Gastrocnemius medialis (tissue), 4 donors: ENCODE results near the gene SMIM38.

ENCODE experiments used
- CTCF ChIP-seq, 5 experiments: fragments of 450-650 bp in 3 of 5; fragments of 200-600 bp in 2 of 5; sonication (generic) in 2 of 5; IDR thresholded peaks in 4 of 5; conservative IDR thresholded peaks in 1 of 5; 1 replicate in 4 of 5; 2 replicates in 1 of 5; pipeline ENCODE4 v1.5.1; 2016 to 2019; ENCODE audit warnings: antibody characterized with exemption in 5 of 5, mild to moderate bottlenecking in 3 of 5, moderate library complexity in 3 of 5
- POLR2A ChIP-seq, 2 donors: fragments of 450-650 bp; IDR thresholded peaks; one replicate each; pipeline ENCODE4 v1.6.1; 2017; ENCODE audit warnings: antibody characterized with exemption in 2 of 2, mild to moderate bottlenecking in 2 of 2, moderate library complexity in 2 of 2

GRCh38 chr11:69135420-69136363 is 20.0 kb upstream of the SMIM38 start:
- TF ChIP-seq CTCF (IDR thresholded peaks at IDR 0.05 in 4 of 5, conservative IDR thresholded peaks at IDR 0.05 in 1 of 5) (no peak), POLR2A (IDR thresholded peaks at IDR 0.05) (no peak)
